HepG2 (cell line): Measurements from ENCODE around the gene GTF2B. TPM values are rescaled to one million over a fixed set of nuclear protein-coding genes. Genes with fewer than 3 reads are reported as not detected.

Experiments
- AHDC1 ChIP-seq: sonication (generic); formaldehyde crosslinking; IDR thresholded peaks from 2 replicates; pipeline ENCODE4 v1.5.1; 2020; ENCODE audit warnings: mild to moderate bottlenecking, missing genetic modification reagents, borderline replicate concordance
- CENPX ChIP-seq: sonication (generic); formaldehyde crosslinking; IDR thresholded peaks from 2 replicates; pipeline ENCODE4 v1.9.0; 2021; ENCODE audit warnings: mild to moderate bottlenecking, missing genetic modification reagents, moderate library complexity
- FOXK1 ChIP-seq: sonication (generic); formaldehyde crosslinking; IDR thresholded peaks from 2 replicates; pipeline ENCODE4 v1.4.0; 2020; ENCODE audit warnings: low read depth, missing genetic modification reagents, borderline replicate concordance
- FOXK2 ChIP-seq: fragments of 450-650 bp; IDR thresholded peaks from 2 replicates; pipeline ENCODE4 v1.6.1; 2016
- FOXP1 ChIP-seq, 2 experiments: fragments of 450-650 bp in 1 of 2; IDR thresholded peaks; 2 replicates each; pipeline ENCODE4 v1.6.1; 2017 to 2018; ENCODE audit warnings: antibody characterized with exemption in 1 of 2
- HDAC1 ChIP-seq: sonication (generic); formaldehyde crosslinking; IDR thresholded peaks from 2 replicates; pipeline ENCODE4 v1.5.1; 2020; ENCODE audit warnings: mild to moderate bottlenecking, missing genetic modification reagents
- MAX ChIP-seq: IDR thresholded peaks from 2 replicates; pipeline ENCODE4 v1.6.1; 2012; ENCODE audit warnings: inconsistent platforms
- MXD3 ChIP-seq: IDR thresholded peaks from 2 replicates; pipeline ENCODE4 v1.6.1; 2016; ENCODE audit warnings: mild to moderate bottlenecking, missing biosample characterization, missing genetic modification reagents
- NCOR1 ChIP-seq: fragments of 200-600 bp; sonication (generic); IDR thresholded peaks from 2 replicates; pipeline ENCODE4 v1.7.0; 2017; ENCODE audit warnings: antibody characterized with exemption, low read length, borderline replicate concordance
- NFYC ChIP-seq: IDR thresholded peaks from 2 replicates; pipeline ENCODE4 v1.6.1; 2016; ENCODE audit warnings: missing genetic modification reagents, missing compliant biosample characterization
- PHF20 ChIP-seq: sonication (generic); formaldehyde crosslinking; IDR thresholded peaks from 2 replicates; pipeline ENCODE4 v1.5.0; 2020; ENCODE audit warnings: mild to moderate bottlenecking, missing genetic modification reagents
- POLR2AphosphoS5 ChIP-seq: IDR thresholded peaks from 2 replicates; pipeline ENCODE4 v1.6.1; 2012; ENCODE audit warnings: low read depth, low read length
- POLR2G ChIP-seq: fragments of 200-400 bp; formaldehyde crosslinking; IDR thresholded peaks from 2 replicates; pipeline ENCODE4 v1.6.1; 2018; ENCODE audit warnings: mild to moderate bottlenecking, low read depth, low read length, moderate library complexity
- RFX5 ChIP-seq: IDR thresholded peaks from 2 replicates; pipeline ENCODE4 v1.6.1; 2011; ENCODE audit warnings: low read depth, low read length, improper control_type of control experiment
- SIN3A ChIP-seq: IDR thresholded peaks from 2 replicates; pipeline ENCODE4 v1.6.1; 2011; ENCODE audit warnings: low read depth, mild to moderate bottlenecking, control low read depth, low read length, borderline replicate concordance
- SNAPC4 ChIP-seq: sonication (generic); formaldehyde crosslinking; IDR thresholded peaks from 2 replicates; pipeline ENCODE4 v1.4.0; 2020; ENCODE audit warnings: mild to moderate bottlenecking, missing genetic modification reagents
- TARDBP ChIP-seq: sonication (generic); formaldehyde crosslinking; IDR thresholded peaks from 2 replicates; pipeline ENCODE4 v1.8.0; 2022; ENCODE audit warnings: mild to moderate bottlenecking, missing genetic modification reagents
- ZFP36L2 ChIP-seq: sonication (generic); formaldehyde crosslinking; IDR thresholded peaks from 2 replicates; pipeline ENCODE4 v1.4.0; 2020; ENCODE audit warnings: missing genetic modification reagents
- ZNF556 ChIP-seq: sonication (generic); formaldehyde crosslinking; IDR thresholded peaks from 2 replicates; pipeline ENCODE4 v1.4.0; 2020; ENCODE audit warnings: mild to moderate bottlenecking, missing genetic modification reagents, borderline replicate concordance
- polyA plus RNA-seq, 8 experiments: library from polyadenylated mRNA; depleted of rRNA in 3 of 8; stranded (reverse) in 7 of 8; unstranded in 1 of 8; fragments of >200 nt; fragmentation: Illumina TruSeq in 4 of 8; extraction: Trizol in 4 of 8; gene quantifications; 2 replicates each; pipeline versions ENCODE4 v1.2.1 to v1.2.3, GENCODE V29; 2011 to 2016; ENCODE audit warnings: low read depth in 4 of 8, missing spikeins in 1 of 8, mixed read lengths in 1 of 8; ENCODE audit not compliant: insufficient read depth in 1 of 8
- total RNA-seq, 5 experiments: library from RNA; depleted of rRNA; stranded (reverse); fragments of >200 nt; fragmentation: Illumina TruSeq; extraction: Trizol; gene quantifications; 2 replicates each; pipeline ENCODE4 v1.2.3, GENCODE V29; 2016; ENCODE audit warnings: low read depth in 1 of 5

The GTF2B gene
- total and polyA plus RNA-seq, 2 of the 13 experiments (the other 11 are each of a cell fraction or from before 2014, with no cell fraction given) = 31.5 to 43.4 TPM

- TF ChIP-seq AHDC1 (CRISPR knock-in tag) (0 out of 2 replicates have a peak, but pooled peaks have one; percentile 18), POLR2G (peak; percentile 68), FOXP1 (IDR thresholded peaks at IDR 0.05) (no peak), FOXP1 (CRISPR knock-in tag; IDR thresholded peaks at IDR 0.05) (no peak), POLR2AphosphoS5 (peak; percentile 92), FOXK1 (CRISPR knock-in tag) (no peak), ZNF556 (peak; percentile 33; the same call in 1 of the 2 replicates), HDAC1 (CRISPR knock-in tag) (peak; percentile 60), ZFP36L2 (no peak), SIN3A (peak; percentile 52; the same call in 1 of the 2 replicates), RFX5 (peak; percentile 60; the same call in 1 of the 2 replicates), TARDBP (CRISPR knock-in tag) (0 out of 2 replicates have a peak, but pooled peaks have one; percentile 48), NCOR1 (0 out of 2 replicates have a peak, but pooled peaks have one; percentile 11), CENPX (no peak), SNAPC4 (CRISPR knock-in tag) (0 out of 2 replicates have a peak, but pooled peaks have one; percentile 42), MAX (0 out of 2 replicates have a peak, but pooled peaks have one; percentile 45), NFYC (CRISPR knock-in tag) (peak; percentile 84), MXD3 (CRISPR knock-in tag) (no peak), PHF20 (CRISPR knock-in tag) (peak; percentile 63), FOXK2 (0 out of 2 replicates have a peak, but pooled peaks have one; percentile 44)
These were observed 1.1 kb upstream of the GTF2B start (continued) for GRCh38 chr1:88892357-88892877.
